ENCODE results near the gene SDCCAG8. TPM values are rescaled to one million over a fixed set of nuclear protein-coding genes. Genes with fewer than 3 reads are reported as not detected.

SDCCAG8 gene
- total RNA-seq, 1 experiment from 2014 or later: 194 TPM

- ChIA-PET CTCF (no interaction called here), POLR2A (ENCODE audit: unreplicated experiment) (no interaction called here)
Observed at GRCh38 chr1:243469497-243469896, 213.7 kb downstream of the SDCCAG8 start.

GRCh38 chr1:243470502-243470901 lies 214.7 kb downstream of the SDCCAG8 start:
- intact Hi-C loops (cut with micrococcal nuclease): no loop called here
- no peak overlapping the region for H3K4me3 ChIP-seq (ENCODE audit: low read length)
- BruUV-seq (replicated peaks): no TSS peak
- H3K9me2 ChIP-seq (replicated peaks; ENCODE audit: low read length): no peaks in the 10 kb centered on the region
- no peaks in the 10 kb centered on the region for H3K9me3 ChIP-seq (ENCODE audit: low read length)
- no peak overlapping the region for H3K27ac ChIP-seq (ENCODE audit: low read length)
- H3K9ac ChIP-seq (ENCODE audit: low read length): no peak overlapping the region
- TF ChIP-seq EZH2phosphoT487 (IDR thresholded peaks at IDR 0.05; ENCODE audit: borderline replicate concordance, low read length) (no peak), EZH2 (IDR thresholded peaks at IDR 0.05; ENCODE audit: low read length, unreplicated experiment) (no peak), CTCF (conservative IDR thresholded peaks at IDR 0.05; ENCODE audit: low read depth, low read length) (no peak)
- no peaks in the 10 kb centered on the region for H3K4me1 ChIP-seq (ENCODE audit: insufficient read depth, low read length)
- H3F3A ChIP-seq (ENCODE audit: low read length, unreplicated experiment): no peaks in the 10 kb centered on the region
- no peaks in the 10 kb centered on the region for H3K27me3 ChIP-seq (ENCODE audit: low read length)
- H3K79me2 ChIP-seq (ENCODE audit: low read length): no peaks in the 10 kb centered on the region
- DNase-seq (no peak), ATAC-seq (no peak)
- H3K36me3 ChIP-seq (ENCODE audit: low read depth, low read length): no peaks in the 10 kb centered on the region
- H2AFZ ChIP-seq (ENCODE audit: low read length): no peak overlapping the region
- CTCF ChIA-PET: no interaction called here
- no peaks in the 10 kb centered on the region for H4K20me1 ChIP-seq (ENCODE audit: low read length)
- POLR2A ChIA-PET (ENCODE audit: unreplicated experiment): no interaction called here
- no peak overlapping the region for H3K4me2 ChIP-seq (ENCODE audit: low read length)

More at GRCh38 chr1:243469497-243469896, 213.7 kb downstream of the SDCCAG8 start:
- no peak overlapping the region for H3K4me2 ChIP-seq (ENCODE audit: low read length)
- no peaks in the 10 kb centered on the region for H3K4me1 ChIP-seq (ENCODE audit: insufficient read depth, low read length)
- DNase-seq (no peak), ATAC-seq (no peak)
- no TSS peak for BruUV-seq (replicated peaks)
- H3K4me3 ChIP-seq (ENCODE audit: low read length): no peak overlapping the region
- intact Hi-C loops (cut with micrococcal nuclease): no loop called here
- no peaks in the 10 kb centered on the region for H4K20me1 ChIP-seq (ENCODE audit: low read length)
- no peak for TF ChIP-seq EZH2 (IDR thresholded peaks at IDR 0.05; ENCODE audit: low read length, unreplicated experiment)
- TF ChIP-seq CTCF (conservative IDR thresholded peaks at IDR 0.05; ENCODE audit: low read depth, low read length): no peak
- TF ChIP-seq EZH2phosphoT487 (IDR thresholded peaks at IDR 0.05; ENCODE audit: borderline replicate concordance, low read length): no peak
- no peak overlapping the region for H2AFZ ChIP-seq (ENCODE audit: low read length)
- H3K9ac ChIP-seq (ENCODE audit: low read length): no peak overlapping the region
- no peaks in the 10 kb centered on the region for H3K36me3 ChIP-seq (ENCODE audit: low read depth, low read length)
- no peaks in the 10 kb centered on the region for H3K9me3 ChIP-seq (ENCODE audit: low read length)
- H3K27ac ChIP-seq (ENCODE audit: low read length): no peak overlapping the region
- no peaks in the 10 kb centered on the region for H3K9me2 ChIP-seq (replicated peaks; ENCODE audit: low read length)
- H3F3A ChIP-seq (ENCODE audit: low read length, unreplicated experiment): no peaks in the 10 kb centered on the region
- H3K79me2 ChIP-seq (ENCODE audit: low read length): no peaks in the 10 kb centered on the region
- no peaks in the 10 kb centered on the region for H3K27me3 ChIP-seq (ENCODE audit: low read length)

DNA sequence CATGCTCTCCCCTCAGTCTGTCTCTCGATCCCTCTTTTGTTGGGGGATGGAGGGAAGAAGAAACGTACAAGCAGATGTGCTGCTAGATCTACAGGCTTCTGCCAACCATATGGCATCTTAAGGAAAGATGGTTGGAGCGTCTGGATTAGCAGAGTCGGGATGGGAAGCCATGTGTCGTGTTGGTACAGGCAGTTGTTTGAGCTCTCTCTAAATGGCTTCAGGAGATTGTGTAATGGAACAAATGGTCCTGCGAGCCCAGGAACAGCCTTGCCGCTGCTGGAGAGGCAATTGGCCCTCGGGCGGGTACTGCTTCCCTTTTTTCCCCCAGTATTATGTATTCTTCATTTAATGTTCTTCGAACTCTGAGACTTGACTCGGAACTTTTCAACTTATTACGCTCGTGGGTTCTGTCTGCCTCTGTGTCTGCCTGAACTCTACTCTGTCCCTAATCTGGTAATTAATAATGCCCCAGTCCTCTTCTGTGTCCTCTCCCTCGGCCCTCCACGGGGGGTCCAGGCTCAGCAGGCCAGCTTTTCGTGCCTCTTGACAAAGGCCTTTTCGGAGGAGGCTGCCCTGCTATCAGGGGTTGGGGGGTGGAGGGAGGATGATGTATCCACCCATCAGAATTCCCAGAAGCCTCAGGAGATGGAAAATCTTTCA lies 215.3 kb downstream of the SDCCAG8 start:
- intact Hi-C loops (cut with micrococcal nuclease): no loop called here
- DNase-seq (no peak), ATAC-seq (no peak)
- BruUV-seq (replicated peaks): no TSS peak
- Histone ChIP-seq H3K27me3 (ENCODE audit: low read length) (no peaks in the 10 kb centered on the region), H3K4me2 (ENCODE audit: low read length) (no peak overlapping the region), H3K4me3 (ENCODE audit: low read length) (no peak overlapping the region), H3K9me3 (ENCODE audit: low read length) (no peaks in the 10 kb centered on the region), H3K36me3 (ENCODE audit: low read depth, low read length) (no peaks in the 10 kb centered on the region), H3K9me2 (replicated peaks; ENCODE audit: low read length) (no peaks in the 10 kb centered on the region), H4K20me1 (ENCODE audit: low read length) (no peaks in the 10 kb centered on the region), H3K27ac (ENCODE audit: low read length) (no peak overlapping the region), H3K9ac (ENCODE audit: low read length) (no peak overlapping the region), H3K79me2 (ENCODE audit: low read length) (no peaks in the 10 kb centered on the region), H2AFZ (ENCODE audit: low read length) (no peak overlapping the region), H3F3A (ENCODE audit: low read length, unreplicated experiment) (no peaks in the 10 kb centered on the region), H3K4me1 (ENCODE audit: insufficient read depth, low read length) (no peaks in the 10 kb centered on the region)
- POLR2A ChIA-PET (ENCODE audit: unreplicated experiment): no interaction called here
- CTCF ChIA-PET: no interaction called here
- no peak for TF ChIP-seq EZH2phosphoT487 (IDR thresholded peaks at IDR 0.05; ENCODE audit: borderline replicate concordance, low read length)
- no peak for TF ChIP-seq EZH2 (IDR thresholded peaks at IDR 0.05; ENCODE audit: low read length, unreplicated experiment)
- TF ChIP-seq CTCF (conservative IDR thresholded peaks at IDR 0.05; ENCODE audit: low read depth, low read length): no peak
